HepG2 (cell line): ENCODE data around the gene NOC3L. TPM values are rescaled to one million over a fixed set of nuclear protein-coding genes. Genes with fewer than 3 reads are reported as not detected.
A peak's percentile ranks its signal among the peaks of the same experiment; 100 is the strongest.

ENCODE experiments used
- CENPT ChIP-seq: sonication (generic); formaldehyde crosslinking; IDR thresholded peaks from 2 replicates; pipeline ENCODE4 v1.8.0; 2022; ENCODE audit warnings: low read depth, mild to moderate bottlenecking, moderate library complexity, missing genetic modification reagents
- FOSL1 ChIP-seq: sonication (generic); formaldehyde crosslinking; IDR thresholded peaks from 2 replicates; pipeline ENCODE4 v1.9.0; 2021; ENCODE audit warnings: missing genetic modification reagents, borderline replicate concordance
- FOSL2 ChIP-seq: sonication (generic); formaldehyde crosslinking; IDR thresholded peaks from 2 replicates; pipeline ENCODE4 v1.4.0; 2020; ENCODE audit warnings: missing genetic modification reagents
- FOXK2 ChIP-seq: fragments of 450-650 bp; IDR thresholded peaks from 2 replicates; pipeline ENCODE4 v1.6.1; 2016
- JUND ChIP-seq: sonication (generic); formaldehyde crosslinking; IDR thresholded peaks from 2 replicates; pipeline ENCODE4 v1.8.0; 2022; ENCODE audit warnings: mild to moderate bottlenecking, missing genetic modification reagents
- PHF8 ChIP-seq: sonication (generic); formaldehyde crosslinking; IDR thresholded peaks from 2 replicates; pipeline ENCODE4 v1.5.0; 2020; ENCODE audit warnings: missing genetic modification reagents
- POLR2AphosphoS5 ChIP-seq: IDR thresholded peaks from 2 replicates; pipeline ENCODE4 v1.6.1; 2012; ENCODE audit warnings: low read depth, low read length
- SAFB2 ChIP-seq: sonication (generic); formaldehyde crosslinking; IDR thresholded peaks from 2 replicates; pipeline ENCODE4 v1.5.1; 2020; ENCODE audit warnings: missing genetic modification reagents, low read depth, mild to moderate bottlenecking, borderline replicate concordance
- SIN3A ChIP-seq: IDR thresholded peaks from 2 replicates; pipeline ENCODE4 v1.6.1; 2011; ENCODE audit warnings: low read depth, mild to moderate bottlenecking, control low read depth, low read length, borderline replicate concordance
- SNAI1 ChIP-seq: sonication (generic); formaldehyde crosslinking; IDR thresholded peaks from 2 replicates; pipeline ENCODE4 v1.5.0; 2020; ENCODE audit warnings: mild to moderate bottlenecking, missing genetic modification reagents, borderline replicate concordance
- SRF ChIP-seq: IDR thresholded peaks from 2 replicates; pipeline ENCODE4 v1.6.1; 2011; ENCODE audit warnings: mild to moderate bottlenecking, low read depth, low read length, moderate library complexity
- TEAD2 ChIP-seq: sonication (generic); formaldehyde crosslinking; IDR thresholded peaks from 2 replicates; pipeline ENCODE4 v1.9.0; 2021; ENCODE audit warnings: missing genetic modification reagents
- ZEB1 ChIP-seq: IDR thresholded peaks from 2 replicates; pipeline ENCODE4 v1.6.1; 2012; ENCODE audit warnings: mild to moderate bottlenecking, low read depth, inconsistent platforms; ENCODE audit not compliant: insufficient replicate concordance
- ZNF510 ChIP-seq: sonication (generic); formaldehyde crosslinking; IDR thresholded peaks from 2 replicates; pipeline ENCODE4 v1.4.0; 2020; ENCODE audit warnings: low read depth, mild to moderate bottlenecking, missing genetic modification reagents
- ZNF737 ChIP-seq: sonication (generic); formaldehyde crosslinking; IDR thresholded peaks from 2 replicates; pipeline ENCODE4 v1.5.0; 2020; ENCODE audit warnings: missing genetic modification reagents, mild to moderate bottlenecking, borderline replicate concordance
- ZNF766 ChIP-seq: sonication (generic); formaldehyde crosslinking; IDR thresholded peaks from 2 replicates; pipeline ENCODE4 v1.5.0; 2020; ENCODE audit warnings: missing genetic modification reagents, borderline replicate concordance
- ZNF839 ChIP-seq: sonication (generic); formaldehyde crosslinking; IDR thresholded peaks from 2 replicates; pipeline ENCODE4 v1.4.0; 2020; ENCODE audit warnings: missing genetic modification reagents, mild to moderate bottlenecking, borderline replicate concordance
- polyA plus RNA-seq, 8 experiments: library from polyadenylated mRNA; depleted of rRNA in 3 of 8; stranded (reverse) in 7 of 8; unstranded in 1 of 8; fragments of >200 nt; fragmentation: Illumina TruSeq in 4 of 8; extraction: Trizol in 4 of 8; gene quantifications; 2 replicates each; pipeline versions ENCODE4 v1.2.1 to v1.2.3, GENCODE V29; 2011 to 2016; ENCODE audit warnings: low read depth in 4 of 8, missing spikeins in 1 of 8, mixed read lengths in 1 of 8; ENCODE audit not compliant: insufficient read depth in 1 of 8
- total RNA-seq, 5 experiments: library from RNA; depleted of rRNA; stranded (reverse); fragments of >200 nt; fragmentation: Illumina TruSeq; extraction: Trizol; gene quantifications; 2 replicates each; pipeline ENCODE4 v1.2.3, GENCODE V29; 2016; ENCODE audit warnings: low read depth in 1 of 5
- TF ChIP-seq, protein P1 (sequence below): sonication (generic); formaldehyde crosslinking; IDR thresholded peaks from 2 replicates; pipeline ENCODE4 v1.4.0; 2020; ENCODE audit warnings: mild to moderate bottlenecking, missing genetic modification reagents
- TF ChIP-seq, protein P2 (sequence below): sonication (generic); formaldehyde crosslinking; IDR thresholded peaks from 2 replicates; pipeline ENCODE4 v1.4.0; 2020; ENCODE audit warnings: missing genetic modification reagents
- TF ChIP-seq, protein P3 (sequence below): sonication (generic); formaldehyde crosslinking; IDR thresholded peaks from 2 replicates; pipeline ENCODE4 v1.5.1; 2020; ENCODE audit warnings: mild to moderate bottlenecking, missing genetic modification reagents, borderline replicate concordance

Gene NOC3L
- total and polyA plus RNA-seq, 2 of the 13 experiments (the other 11 are each of a cell fraction or from before 2014, with no cell fraction given) = 7.8 to 36.6 TPM

DNA sequence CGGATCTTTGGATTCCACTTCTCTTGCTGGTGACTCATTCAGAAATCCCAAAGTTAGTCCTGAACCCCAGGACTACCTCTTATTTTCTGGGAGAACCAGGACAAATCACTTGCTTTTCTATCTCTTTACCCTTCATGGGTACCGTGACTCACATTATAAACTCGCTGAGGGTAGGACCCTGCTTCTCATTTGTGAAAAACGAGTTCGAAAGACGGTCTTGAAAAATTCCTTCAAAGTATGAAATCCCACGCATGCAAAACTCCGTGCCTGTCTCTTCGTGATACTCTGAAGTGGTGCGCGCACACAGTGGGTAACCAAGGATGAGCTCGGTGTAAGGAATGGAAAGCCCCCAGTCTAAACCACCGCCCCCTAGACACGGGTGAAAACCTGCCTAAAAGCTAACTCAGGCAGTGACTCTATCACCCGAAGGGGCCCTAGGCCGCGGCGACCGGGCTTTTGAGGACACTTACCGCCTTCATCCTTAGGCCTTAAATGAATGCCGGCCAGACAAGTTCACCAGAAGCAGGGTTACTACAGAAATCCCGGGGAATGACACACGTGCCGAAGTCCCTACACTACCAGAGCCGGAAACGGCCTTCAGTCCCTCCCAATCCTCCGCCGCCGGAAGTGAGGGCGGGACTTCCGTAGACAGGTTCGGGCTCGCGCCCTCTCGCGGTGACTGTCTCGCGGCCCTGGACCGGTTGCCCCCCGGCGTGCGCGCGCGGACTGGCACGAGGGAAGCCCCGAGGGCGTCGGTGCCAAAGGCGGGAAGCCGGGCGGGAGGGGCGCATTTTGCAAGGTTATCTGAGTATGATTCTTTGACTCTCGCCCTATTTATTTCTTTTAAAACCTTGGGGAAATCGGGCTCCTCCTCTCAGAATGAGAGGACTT, at the start of gene NOC3L (continued):
- TF ChIP-seq, protein P1, sequence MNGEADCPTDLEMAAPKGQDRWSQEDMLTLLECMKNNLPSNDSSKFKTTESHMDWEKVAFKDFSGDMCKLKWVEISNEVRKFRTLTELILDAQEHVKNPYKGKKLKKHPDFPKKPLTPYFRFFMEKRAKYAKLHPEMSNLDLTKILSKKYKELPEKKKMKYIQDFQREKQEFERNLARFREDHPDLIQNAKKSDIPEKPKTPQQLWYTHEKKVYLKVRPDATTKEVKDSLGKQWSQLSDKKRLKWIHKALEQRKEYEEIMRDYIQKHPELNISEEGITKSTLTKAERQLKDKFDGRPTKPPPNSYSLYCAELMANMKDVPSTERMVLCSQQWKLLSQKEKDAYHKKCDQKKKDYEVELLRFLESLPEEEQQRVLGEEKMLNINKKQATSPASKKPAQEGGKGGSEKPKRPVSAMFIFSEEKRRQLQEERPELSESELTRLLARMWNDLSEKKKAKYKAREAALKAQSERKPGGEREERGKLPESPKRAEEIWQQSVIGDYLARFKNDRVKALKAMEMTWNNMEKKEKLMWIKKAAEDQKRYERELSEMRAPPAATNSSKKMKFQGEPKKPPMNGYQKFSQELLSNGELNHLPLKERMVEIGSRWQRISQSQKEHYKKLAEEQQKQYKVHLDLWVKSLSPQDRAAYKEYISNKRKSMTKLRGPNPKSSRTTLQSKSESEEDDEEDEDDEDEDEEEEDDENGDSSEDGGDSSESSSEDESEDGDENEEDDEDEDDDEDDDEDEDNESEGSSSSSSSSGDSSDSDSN (CRISPR knock-in tag) = peak; percentile 80
- peak; percentile 85 for TF ChIP-seq PHF8 (CRISPR knock-in tag)
- TF ChIP-seq, protein P2, sequence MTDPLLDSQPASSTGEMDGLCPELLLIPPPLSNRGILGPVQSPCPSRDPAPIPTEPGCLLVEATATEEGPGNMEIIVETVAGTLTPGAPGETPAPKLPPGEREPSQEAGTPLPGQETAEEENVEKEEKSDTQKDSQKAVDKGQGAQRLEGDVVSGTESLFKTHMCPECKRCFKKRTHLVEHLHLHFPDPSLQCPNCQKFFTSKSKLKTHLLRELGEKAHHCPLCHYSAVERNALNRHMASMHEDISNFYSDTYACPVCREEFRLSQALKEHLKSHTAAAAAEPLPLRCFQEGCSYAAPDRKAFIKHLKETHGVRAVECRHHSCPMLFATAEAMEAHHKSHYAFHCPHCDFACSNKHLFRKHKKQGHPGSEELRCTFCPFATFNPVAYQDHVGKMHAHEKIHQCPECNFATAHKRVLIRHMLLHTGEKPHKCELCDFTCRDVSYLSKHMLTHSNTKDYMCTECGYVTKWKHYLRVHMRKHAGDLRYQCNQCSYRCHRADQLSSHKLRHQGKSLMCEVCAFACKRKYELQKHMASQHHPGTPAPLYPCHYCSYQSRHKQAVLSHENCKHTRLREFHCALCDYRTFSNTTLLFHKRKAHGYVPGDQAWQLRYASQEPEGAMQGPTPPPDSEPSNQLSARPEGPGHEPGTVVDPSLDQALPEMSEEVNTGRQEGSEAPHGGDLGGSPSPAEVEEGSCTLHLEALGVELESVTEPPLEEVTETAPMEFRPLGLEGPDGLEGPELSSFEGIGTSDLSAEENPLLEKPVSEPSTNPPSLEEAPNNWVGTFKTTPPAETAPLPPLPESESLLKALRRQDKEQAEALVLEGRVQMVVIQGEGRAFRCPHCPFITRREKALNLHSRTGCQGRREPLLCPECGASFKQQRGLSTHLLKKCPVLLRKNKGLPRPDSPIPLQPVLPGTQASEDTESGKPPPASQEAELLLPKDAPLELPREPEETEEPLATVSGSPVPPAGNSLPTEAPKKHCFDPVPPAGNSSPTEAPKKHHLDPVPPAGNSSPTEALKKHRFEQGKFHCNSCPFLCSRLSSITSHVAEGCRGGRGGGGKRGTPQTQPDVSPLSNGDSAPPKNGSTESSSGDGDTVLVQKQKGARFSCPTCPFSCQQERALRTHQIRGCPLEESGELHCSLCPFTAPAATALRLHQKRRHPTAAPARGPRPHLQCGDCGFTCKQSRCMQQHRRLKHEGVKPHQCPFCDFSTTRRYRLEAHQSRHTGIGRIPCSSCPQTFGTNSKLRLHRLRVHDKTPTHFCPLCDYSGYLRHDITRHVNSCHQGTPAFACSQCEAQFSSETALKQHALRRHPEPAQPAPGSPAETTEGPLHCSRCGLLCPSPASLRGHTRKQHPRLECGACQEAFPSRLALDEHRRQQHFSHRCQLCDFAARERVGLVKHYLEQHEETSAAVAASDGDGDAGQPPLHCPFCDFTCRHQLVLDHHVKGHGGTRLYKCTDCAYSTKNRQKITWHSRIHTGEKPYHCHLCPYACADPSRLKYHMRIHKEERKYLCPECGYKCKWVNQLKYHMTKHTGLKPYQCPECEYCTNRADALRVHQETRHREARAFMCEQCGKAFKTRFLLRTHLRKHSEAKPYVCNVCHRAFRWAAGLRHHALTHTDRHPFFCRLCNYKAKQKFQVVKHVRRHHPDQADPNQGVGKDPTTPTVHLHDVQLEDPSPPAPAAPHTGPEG = peak; percentile 91
- TF ChIP-seq, protein P3, sequence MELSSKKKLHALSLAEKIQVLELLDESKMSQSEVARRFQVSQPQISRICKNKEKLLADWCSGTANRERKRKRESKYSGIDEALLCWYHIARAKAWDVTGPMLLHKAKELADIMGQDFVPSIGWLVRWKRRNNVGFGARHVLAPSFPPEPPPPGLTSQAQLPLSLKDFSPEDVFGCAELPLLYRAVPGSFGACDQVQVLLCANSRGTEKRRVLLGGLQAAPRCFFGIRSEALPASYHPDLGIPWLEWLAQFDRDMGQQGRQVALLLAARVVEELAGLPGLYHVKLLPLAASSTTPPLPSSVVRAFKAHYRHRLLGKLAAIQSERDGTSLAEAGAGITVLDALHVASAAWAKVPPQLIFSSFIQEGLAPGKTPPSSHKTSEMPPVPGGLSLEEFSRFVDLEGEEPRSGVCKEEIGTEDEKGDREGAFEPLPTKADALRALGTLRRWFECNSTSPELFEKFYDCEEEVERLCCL (CRISPR knock-in tag) = peak; percentile 91; the same call in 1 of the 2 replicates
- TF ChIP-seq ZNF510 (CRISPR knock-in tag) = peak; percentile 79
- TF ChIP-seq FOSL2 (CRISPR knock-in tag) = peak; percentile 69
- TF ChIP-seq ZNF766 = peak; percentile 98
- TF ChIP-seq ZEB1 = no peak
- TF ChIP-seq SRF = peak; percentile 5; the same call in 1 of the 2 replicates
- TF ChIP-seq POLR2AphosphoS5 = peak; percentile 93
- TF ChIP-seq SNAI1 (CRISPR knock-in tag) = peak; percentile 89
- peak; percentile 94; the same call in 1 of the 2 replicates for TF ChIP-seq ZNF737 (CRISPR knock-in tag)
- peak; percentile 78; the same call in 1 of the 2 replicates for TF ChIP-seq CENPT (CRISPR knock-in tag)
- 0 out of 2 replicates have a peak, but pooled peaks have one; percentile 52 for TF ChIP-seq JUND (CRISPR knock-in tag)
- no peak for TF ChIP-seq FOSL1
- no peak for TF ChIP-seq FOXK2
- peak; percentile 88 for TF ChIP-seq SIN3A
- peak; percentile 99 for TF ChIP-seq TEAD2 (CRISPR knock-in tag)
- 0 out of 2 replicates have a peak, but pooled peaks have one; percentile 73 for TF ChIP-seq ZNF839 (CRISPR knock-in tag)
- no peak; the same call in none of the 2 replicates for TF ChIP-seq SAFB2 (CRISPR knock-in tag)
